NCI-H345 (cell line): ENCODE data around the gene MOCS2.

Experiments used
- DNase-seq: peaks from one replicate; lab custom pipeline; 2025; lab: John Stamatoyannopoulos, UW

Gene MOCS2

GRCh38 chr5:53048248-53048647, 61.3 kb downstream of the MOCS2 start:
- DNase-seq, result no peak
